Measurements from ENCODE around the gene ARHGAP36. TPM values are rescaled to one million over a fixed set of nuclear protein-coding genes. Genes with fewer than 3 reads are reported as not detected.

The ARHGAP36 gene
- total RNA-seq, 4 donors from 2014 or later = not detected

- H3K9me3 ChIP-seq = no peaks in the 10 kb centered on the region
- H3K27me3 ChIP-seq = peaks cover 32% of the 10 kb centered on the region
- H3K4me3 ChIP-seq = no peak overlapping the region
- H3K4me1 ChIP-seq = no peaks in the 10 kb centered on the region
- WGBS, 2 donors (ENCODE audit: low coverage in 1 of 2) = 47% methylated on average over 39 of the region's 39 CpGs; no CpG with 5 or more reads in 1 of the 2 donors
- H3K27ac ChIP-seq = no peak overlapping the region
- no peaks in the 10 kb centered on the region for H3K36me3 ChIP-seq
- intact Hi-C loops (cut with DNase I; ENCODE audit: low total_unique reads) = no loop called here
- DNase-seq = no peak
- in situ Hi-C loops (cut with MboI; ENCODE audit: low pct_ligation_motif_present in 1 of 4, low pct_unique_long_range_greater_than_20kb in 1 of 4, low sequenced_read_pairs in 3 of 4) = no loop called here
- no peak for TF ChIP-seq CTCF (IDR thresholded peaks at IDR 0.05)
- TF ChIP-seq EP300 (IDR thresholded peaks at IDR 0.05; ENCODE audit: low read depth) = no peak
- TF ChIP-seq POLR2A (IDR thresholded peaks at IDR 0.05) = no peak
- no peak for TF ChIP-seq POLR2AphosphoS5 (IDR thresholded peaks at IDR 0.05)
These were observed 14.9 kb downstream of the ARHGAP36 start for GRCh38 chrX:131072871-131073571.

- H3K9me3 ChIP-seq = no peaks in the 10 kb centered on the region
- H3K27me3 ChIP-seq = peaks cover 28% of the 10 kb centered on the region
- 44% methylated on average over 4 of the region's 4 CpGs; no CpG with 5 or more reads in 1 of the 2 donors for WGBS, 2 donors (ENCODE audit: low coverage in 1 of 2)
- TF ChIP-seq CTCF (IDR thresholded peaks at IDR 0.05) = no peak
- TF ChIP-seq POLR2AphosphoS5 (IDR thresholded peaks at IDR 0.05) = no peak
- no peak for TF ChIP-seq POLR2A (IDR thresholded peaks at IDR 0.05)
- no peak for TF ChIP-seq EP300 (IDR thresholded peaks at IDR 0.05; ENCODE audit: low read depth)
- no peaks in the 10 kb centered on the region for H3K4me1 ChIP-seq
- no peak overlapping the region for H3K27ac ChIP-seq
- H3K36me3 ChIP-seq = no peaks in the 10 kb centered on the region
- intact Hi-C loops (cut with DNase I; ENCODE audit: low total_unique reads) = no loop called here
- H3K4me3 ChIP-seq = no peak overlapping the region
- in situ Hi-C loops (cut with MboI; ENCODE audit: low pct_ligation_motif_present in 1 of 4, low pct_unique_long_range_greater_than_20kb in 1 of 4, low sequenced_read_pairs in 3 of 4) = no loop called here
- no peak for DNase-seq
These were observed 15.5 kb downstream of the ARHGAP36 start for GRCh38 chrX:131073607-131074006.

GRCh38 chrX:131081772-131082740 is 23.9 kb downstream of the ARHGAP36 start:
- in situ Hi-C loops (cut with MboI; ENCODE audit: low pct_ligation_motif_present in 1 of 4, low pct_unique_long_range_greater_than_20kb in 1 of 4, low sequenced_read_pairs in 3 of 4) (no loop called here), intact Hi-C loops (cut with DNase I; ENCODE audit: low total_unique reads) (no loop called here)

More at GRCh38 chrX:131081772-131082740, 23.9 kb downstream of the ARHGAP36 start:
- no peak for DNase-seq
- Histone ChIP-seq H3K27ac (no peak overlapping the region), H3K36me3 (no peaks in the 10 kb centered on the region), H3K4me1 (no peaks in the 10 kb centered on the region), H3K9me3 (no peaks in the 10 kb centered on the region), H3K4me3 (no peak overlapping the region), H3K27me3 (peaks cover 28% of the 10 kb centered on the region)
- TF ChIP-seq POLR2AphosphoS5 (IDR thresholded peaks at IDR 0.05) (no peak), POLR2A (IDR thresholded peaks at IDR 0.05) (no peak), CTCF (IDR thresholded peaks at IDR 0.05) (no peak), EP300 (IDR thresholded peaks at IDR 0.05; ENCODE audit: low read depth) (no peak)
- 0 to 52% methylated on average over 7 to 75 of the region's 75 CpGs for WGBS, 2 donors (ENCODE audit: low coverage in 1 of 2)
